Lower leg skin (tissue), 3 donors: ENCODE measurements around the gene TCF7L2.

Source experiments
- POLR2A ChIP-seq, 2 donors: fragments of 450-650 bp; IDR thresholded peaks; one replicate each; pipeline ENCODE4 v1.6.1; 2016 to 2017; ENCODE audit warnings: antibody characterized with exemption in 2 of 2, mild to moderate bottlenecking in 1 of 2, moderate library complexity in 1 of 2
- TF ChIP-seq, protein P1 (sequence below), 3 donors: fragments of 450-650 bp; IDR thresholded peaks; one replicate each; pipeline ENCODE4 v1.5.1; 2016; ENCODE audit warnings: antibody characterized with exemption in 3 of 3, mild to moderate bottlenecking in 3 of 3, moderate library complexity in 2 of 3

DNA sequence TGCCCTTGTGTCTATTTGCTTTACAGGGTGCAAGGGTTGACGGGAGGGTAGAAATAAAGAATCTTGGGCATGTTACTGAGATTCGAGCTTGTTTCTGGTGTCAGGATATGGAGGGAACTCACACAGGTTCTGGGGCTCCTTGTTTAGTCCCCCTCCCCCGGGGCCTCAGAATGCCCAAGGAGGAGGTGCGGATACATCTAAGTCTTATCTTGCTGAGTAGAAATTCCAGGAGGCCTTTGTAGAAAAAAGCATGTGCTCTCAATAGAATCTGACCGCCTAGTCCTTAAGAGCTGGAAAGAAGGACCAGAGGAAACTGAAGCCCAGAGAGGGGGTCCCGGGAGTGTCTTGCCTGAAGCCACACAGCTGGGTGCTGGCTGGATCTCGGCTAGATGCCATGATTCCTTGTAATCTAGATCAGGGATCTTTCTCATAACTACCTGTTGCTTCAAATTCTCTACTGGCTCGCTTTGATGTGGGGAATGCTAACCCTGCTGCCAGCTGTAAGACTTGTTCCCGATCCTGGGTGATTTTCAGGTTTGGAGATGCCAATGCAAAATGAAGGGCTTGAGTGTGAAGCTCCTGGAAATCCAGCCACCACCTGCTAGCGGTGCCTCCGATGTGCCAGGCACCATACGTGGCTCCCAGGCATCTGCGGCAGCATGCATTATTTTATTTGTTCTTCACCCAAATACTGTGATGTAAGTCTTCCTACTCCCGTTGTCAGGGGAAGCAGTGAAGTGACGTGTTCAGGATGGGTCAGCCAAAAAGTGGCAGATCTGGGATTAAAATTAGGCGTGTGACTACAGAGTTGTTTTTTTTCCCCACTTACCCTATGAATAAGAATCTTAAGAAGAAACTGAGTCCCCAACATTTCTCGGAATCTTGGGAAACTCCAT, 226.0 kb downstream of the TCF7L2 start:
- TF ChIP-seq, protein P1, sequence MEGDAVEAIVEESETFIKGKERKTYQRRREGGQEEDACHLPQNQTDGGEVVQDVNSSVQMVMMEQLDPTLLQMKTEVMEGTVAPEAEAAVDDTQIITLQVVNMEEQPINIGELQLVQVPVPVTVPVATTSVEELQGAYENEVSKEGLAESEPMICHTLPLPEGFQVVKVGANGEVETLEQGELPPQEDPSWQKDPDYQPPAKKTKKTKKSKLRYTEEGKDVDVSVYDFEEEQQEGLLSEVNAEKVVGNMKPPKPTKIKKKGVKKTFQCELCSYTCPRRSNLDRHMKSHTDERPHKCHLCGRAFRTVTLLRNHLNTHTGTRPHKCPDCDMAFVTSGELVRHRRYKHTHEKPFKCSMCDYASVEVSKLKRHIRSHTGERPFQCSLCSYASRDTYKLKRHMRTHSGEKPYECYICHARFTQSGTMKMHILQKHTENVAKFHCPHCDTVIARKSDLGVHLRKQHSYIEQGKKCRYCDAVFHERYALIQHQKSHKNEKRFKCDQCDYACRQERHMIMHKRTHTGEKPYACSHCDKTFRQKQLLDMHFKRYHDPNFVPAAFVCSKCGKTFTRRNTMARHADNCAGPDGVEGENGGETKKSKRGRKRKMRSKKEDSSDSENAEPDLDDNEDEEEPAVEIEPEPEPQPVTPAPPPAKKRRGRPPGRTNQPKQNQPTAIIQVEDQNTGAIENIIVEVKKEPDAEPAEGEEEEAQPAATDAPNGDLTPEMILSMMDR (IDR thresholded peaks at IDR 0.05), result no peak
- no peak for TF ChIP-seq POLR2A (IDR thresholded peaks at IDR 0.05)
